ENCODE results near the gene EGFR.
"Not testable (repeated sequence)": the region's sequence is repeated elsewhere in the genome, so short reads cannot be mapped to it uniquely, and the experiment has no call there.

EGFR gene

GRCh38 chr7:55034776-55035175 lies 16.0 kb downstream of the EGFR start:
- no peak for DNase-seq (ENCODE audit: low read depth in 2 of 2, low spot score in 1 of 2)

GRCh38 chr7:55035410-55035809 lies 16.6 kb downstream of the EGFR start:
- not testable (repeated sequence) for DNase-seq (ENCODE audit: low read depth in 2 of 2, low spot score in 1 of 2)

- DNase-seq (ENCODE audit: low read depth in 2 of 2, low spot score in 1 of 2), result no peak
These were observed 18.3 kb downstream of the EGFR start for GRCh38 chr7:55036950-55037736.

- no peak for DNase-seq (ENCODE audit: low read depth in 2 of 2, low spot score in 1 of 2)
These were observed 25.0 kb downstream of the EGFR start for GRCh38 chr7:55043691-55044370.

GRCh38 chr7:55044371-55044717 lies 25.5 kb downstream of the EGFR start:
- DNase-seq (ENCODE audit: low read depth in 2 of 2, low spot score in 1 of 2), result no peak

GRCh38 chr7:55044791-55045190 lies 26.0 kb downstream of the EGFR start:
- no peak for DNase-seq (ENCODE audit: low read depth in 2 of 2, low spot score in 1 of 2)

- DNase-seq (ENCODE audit: low read depth in 2 of 2, low spot score in 1 of 2), result no peak
These were observed 27.9 kb downstream of the EGFR start for GRCh38 chr7:55046582-55047342.

GRCh38 chr7:55048221-55048859 lies 29.5 kb downstream of the EGFR start:
- no peak for DNase-seq (ENCODE audit: low read depth in 2 of 2, low spot score in 1 of 2)

GRCh38 chr7:55050281-55050680 lies 31.5 kb downstream of the EGFR start:
- DNase-seq (ENCODE audit: low read depth in 2 of 2, low spot score in 1 of 2), result no peak

- no peak for DNase-seq (ENCODE audit: low read depth in 2 of 2, low spot score in 1 of 2)
These were observed 33.3 kb downstream of the EGFR start for GRCh38 chr7:55052081-55052480.

GRCh38 chr7:55052741-55053427 lies 34.1 kb downstream of the EGFR start:
- DNase-seq (ENCODE audit: low read depth in 2 of 2, low spot score in 1 of 2), result no peak

- DNase-seq (ENCODE audit: low read depth in 2 of 2, low spot score in 1 of 2), result no peak
These were observed 35.1 kb downstream of the EGFR start for GRCh38 chr7:55053651-55054571.

- DNase-seq (ENCODE audit: low read depth in 2 of 2, low spot score in 1 of 2), result no peak
These were observed 35.9 kb downstream of the EGFR start for GRCh38 chr7:55054758-55055157.

GRCh38 chr7:55055479-55055878 lies 36.7 kb downstream of the EGFR start:
- no peak for DNase-seq (ENCODE audit: low read depth in 2 of 2, low spot score in 1 of 2)

- DNase-seq (ENCODE audit: low read depth in 2 of 2, low spot score in 1 of 2), result no peak
These were observed 37.3 kb downstream of the EGFR start for GRCh38 chr7:55056068-55056467.

GRCh38 chr7:55056577-55057480 lies 38.0 kb downstream of the EGFR start:
- DNase-seq (ENCODE audit: low read depth in 2 of 2, low spot score in 1 of 2), result no peak

GRCh38 chr7:55058314-55058713 lies 39.5 kb downstream of the EGFR start:
- DNase-seq (ENCODE audit: low read depth in 2 of 2, low spot score in 1 of 2), result no peak

- no peak for DNase-seq (ENCODE audit: low read depth in 2 of 2, low spot score in 1 of 2)
These were observed 40.2 kb downstream of the EGFR start for GRCh38 chr7:55059021-55059420.

- DNase-seq (ENCODE audit: low read depth in 2 of 2, low spot score in 1 of 2), result no peak
These were observed 41.3 kb downstream of the EGFR start for GRCh38 chr7:55060085-55060484.
